ENCODE measurements around the gene KCNJ6.
"Not testable (repeated sequence)": the region's sequence is repeated elsewhere in the genome, so short reads cannot be mapped to it uniquely, and the experiment has no call there.

The KCNJ6 gene

GRCh38 chr21:37601915-37602314, 314.3 kb downstream of the KCNJ6 start:
- no peak for DNase-seq (ENCODE audit: low spot score)

- no peak for DNase-seq (ENCODE audit: low spot score)
Observed at GRCh38 chr21:37601027-37601426, 315.2 kb downstream of the KCNJ6 start.

- DNase-seq (ENCODE audit: low spot score): no peak
Observed at GRCh38 chr21:37595944-37596343, 320.3 kb downstream of the KCNJ6 start.

- DNase-seq (ENCODE audit: low spot score): no peak
Observed at GRCh38 chr21:37594472-37594951, 321.7 kb downstream of the KCNJ6 start.

- no peak for DNase-seq (ENCODE audit: low spot score)
Observed at GRCh38 chr21:37593740-37594471, 322.4 kb downstream of the KCNJ6 start.

- DNase-seq (ENCODE audit: low spot score): peak; percentile 4
Observed at GRCh38 chr21:37593015-37593414, 323.2 kb downstream of the KCNJ6 start.

- no peak for DNase-seq (ENCODE audit: low spot score)
Observed at GRCh38 chr21:37592496-37592895, 323.8 kb downstream of the KCNJ6 start.

GRCh38 chr21:37591994-37592393, 324.3 kb downstream of the KCNJ6 start:
- DNase-seq (ENCODE audit: low spot score): not testable (repeated sequence)

- not testable (repeated sequence) for DNase-seq (ENCODE audit: low spot score)
Observed at GRCh38 chr21:37590836-37591235, 325.4 kb downstream of the KCNJ6 start.

- DNase-seq (ENCODE audit: low spot score): not testable (repeated sequence)
Observed at GRCh38 chr21:37588644-37589043, 327.6 kb downstream of the KCNJ6 start.

GRCh38 chr21:37587635-37588177, 328.6 kb downstream of the KCNJ6 start:
- no peak for DNase-seq (ENCODE audit: low spot score)

GRCh38 chr21:37587203-37587602, 329.1 kb downstream of the KCNJ6 start:
- DNase-seq (ENCODE audit: low spot score): no peak

GRCh38 chr21:37582590-37582989, 333.7 kb downstream of the KCNJ6 start:
- peak; percentile 53 for DNase-seq (ENCODE audit: low spot score)

GRCh38 chr21:37580666-37581065, 335.6 kb downstream of the KCNJ6 start:
- peak; percentile 24 for DNase-seq (ENCODE audit: low spot score)

- no peak for DNase-seq (ENCODE audit: low spot score)
Observed at GRCh38 chr21:37579356-37579755, 336.9 kb downstream of the KCNJ6 start.

- DNase-seq (ENCODE audit: low spot score): no peak
Observed at GRCh38 chr21:37578471-37579126, 337.7 kb downstream of the KCNJ6 start.

GRCh38 chr21:37576929-37577328, 339.3 kb downstream of the KCNJ6 start:
- DNase-seq (ENCODE audit: low spot score): not testable (repeated sequence)

GRCh38 chr21:37575580-37575979, 340.7 kb downstream of the KCNJ6 start:
- DNase-seq (ENCODE audit: low spot score): no peak

- no peak for DNase-seq (ENCODE audit: low spot score)
Observed at GRCh38 chr21:37574751-37575150, 341.5 kb downstream of the KCNJ6 start.

GRCh38 chr21:37574316-37574715, 341.9 kb downstream of the KCNJ6 start:
- no peak for DNase-seq (ENCODE audit: low spot score)

- no peak for DNase-seq (ENCODE audit: low spot score)
Observed at GRCh38 chr21:37571442-37571841, 344.8 kb downstream of the KCNJ6 start.

- DNase-seq (ENCODE audit: low spot score): no peak
Observed at GRCh38 chr21:37568916-37569315, 347.3 kb downstream of the KCNJ6 start.

GRCh38 chr21:37568415-37568814, 347.8 kb downstream of the KCNJ6 start:
- DNase-seq (ENCODE audit: low spot score): no peak

All from kidney capillary endothelial cell (primary cell).